Upper lobe of left lung (tissue), 6 donors: ENCODE data around the gene FBXW5. TPM values are rescaled to one million over a fixed set of nuclear protein-coding genes. Genes with fewer than 3 reads are reported as not detected.
A peak's percentile ranks its signal among the peaks of the same experiment; 100 is the strongest.

Experiments used
- ATAC-seq, 2 donors: fragments of 200-7000 bp; cut with Tn5 transposase; one replicate each; pipeline ENCODE4 v1.9.1; 2022; ENCODE audit warnings: mild to moderate bottlenecking in 2 of 2, moderate library complexity in 2 of 2; ENCODE audit not compliant: low FRiP score in 2 of 2
- DNase-seq, 2 donors: peaks; one replicate each; pipeline ENCODE4 v3.0.0-alpha.2; 2019 to 2020
- H3K27ac ChIP-seq, 4 donors: fragments of 200-600 bp; sonication (generic); one replicate each; pipeline ENCODE4 v1.5.1; 2016 to 2019
- H3K27me3 ChIP-seq, 4 donors: fragments of 200-600 bp; sonication (generic); one replicate each; pipeline ENCODE4 v1.5.1; 2017 to 2019
- H3K36me3 ChIP-seq, 4 donors: fragments of 200-600 bp; sonication (generic); one replicate each; pipeline ENCODE4 v1.5.1; 2016 to 2019
- H3K4me1 ChIP-seq, 4 donors: fragments of 200-600 bp; sonication (generic); one replicate each; pipeline ENCODE4 v1.5.1; 2018 to 2019
- H3K4me3 ChIP-seq, 4 donors: fragments of 200-600 bp; sonication (generic); one replicate each; pipeline ENCODE4 v1.5.1; 2017 to 2019; ENCODE audit warnings: mild to moderate bottlenecking in 2 of 4, moderate library complexity in 1 of 4
- H3K9me3 ChIP-seq, 4 donors: fragments of 200-600 bp; sonication (generic); one replicate each; pipeline ENCODE4 v1.5.1; 2018 to 2019
- EP300 ChIP-seq, 4 donors: sonication (generic); formaldehyde crosslinking; IDR thresholded peaks; one replicate each; pipeline ENCODE4 v1.5.1; 2017; ENCODE audit warnings: antibody characterized with exemption in 4 of 4, control low read depth in 2 of 4
- POLR2A ChIP-seq, 4 donors: fragments of 450-650 bp; IDR thresholded peaks; one replicate each; pipeline ENCODE4 v1.5.1; 2016 to 2017; ENCODE audit warnings: antibody characterized with exemption in 4 of 4, mild to moderate bottlenecking in 2 of 4
- POLR2AphosphoS5 ChIP-seq, 2 donors: sonication (generic); formaldehyde crosslinking; IDR thresholded peaks; one replicate each; pipeline ENCODE4 v1.5.1; 2017; ENCODE audit warnings: antibody characterized with exemption in 2 of 2
- WGBS, 2 donors: methylation state at CpG; one replicate each; pipeline ENCODE4 v1.1.5; 2017 to 2018; 5-methylcytosine and 5-hydroxymethylcytosine counted together
- total RNA-seq, 6 donors: library from RNA; depleted of rRNA in 4 of 6; stranded (reverse); fragments of >200 nt in 4 of 6; gene quantifications; one replicate each; pipeline versions ENCODE4 v1.1.0 to v1.2.1, GENCODE V29; 2016 to 2021
- TF ChIP-seq, protein P1 (sequence below), 6 experiments: fragments of 450-650 bp in 4 of 6; fragments of 200-600 bp in 2 of 6; sonication (generic) in 2 of 6; IDR thresholded peaks; one replicate each; pipeline ENCODE4 v1.5.1; 2016 to 2019; ENCODE audit warnings: antibody characterized with exemption in 6 of 6
- donor health status: DM: no; HTN: no; CAD: no; lungs with moderate emphysema.
- donor health status: DM: no; HTN: yes; CAD: no; lungs with severe emphysema.

Gene FBXW5
- total RNA-seq, 6 donors from 2014 or later = 93.3 to 191 (median 153) TPM

DNA sequence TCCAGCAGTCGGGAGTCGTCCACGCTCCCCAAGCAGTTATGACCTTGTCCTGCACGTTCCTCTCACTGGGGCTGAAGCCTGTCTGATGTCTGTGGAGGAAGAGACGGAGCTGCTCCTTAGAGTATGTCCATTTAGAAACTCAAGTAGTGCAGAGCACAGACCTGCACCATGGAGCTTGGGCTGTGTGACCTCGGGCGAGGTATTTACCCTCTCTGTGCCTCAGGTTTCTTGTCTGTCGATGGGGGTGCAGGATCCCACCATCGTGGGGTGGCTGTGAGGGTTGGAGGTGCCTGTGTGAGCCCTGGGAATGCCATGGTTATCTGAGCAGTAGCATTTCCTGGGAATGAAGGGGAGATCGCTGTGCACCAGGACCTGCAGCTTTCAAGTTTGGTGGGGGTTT lies 44.0 kb downstream of the FBXW5 start:
- TF ChIP-seq POLR2AphosphoS5 (IDR thresholded peaks at IDR 0.05) (no peak), POLR2A (IDR thresholded peaks at IDR 0.05) (no peak), EP300 (IDR thresholded peaks at IDR 0.05) (no peak)
- TF ChIP-seq, protein P1, sequence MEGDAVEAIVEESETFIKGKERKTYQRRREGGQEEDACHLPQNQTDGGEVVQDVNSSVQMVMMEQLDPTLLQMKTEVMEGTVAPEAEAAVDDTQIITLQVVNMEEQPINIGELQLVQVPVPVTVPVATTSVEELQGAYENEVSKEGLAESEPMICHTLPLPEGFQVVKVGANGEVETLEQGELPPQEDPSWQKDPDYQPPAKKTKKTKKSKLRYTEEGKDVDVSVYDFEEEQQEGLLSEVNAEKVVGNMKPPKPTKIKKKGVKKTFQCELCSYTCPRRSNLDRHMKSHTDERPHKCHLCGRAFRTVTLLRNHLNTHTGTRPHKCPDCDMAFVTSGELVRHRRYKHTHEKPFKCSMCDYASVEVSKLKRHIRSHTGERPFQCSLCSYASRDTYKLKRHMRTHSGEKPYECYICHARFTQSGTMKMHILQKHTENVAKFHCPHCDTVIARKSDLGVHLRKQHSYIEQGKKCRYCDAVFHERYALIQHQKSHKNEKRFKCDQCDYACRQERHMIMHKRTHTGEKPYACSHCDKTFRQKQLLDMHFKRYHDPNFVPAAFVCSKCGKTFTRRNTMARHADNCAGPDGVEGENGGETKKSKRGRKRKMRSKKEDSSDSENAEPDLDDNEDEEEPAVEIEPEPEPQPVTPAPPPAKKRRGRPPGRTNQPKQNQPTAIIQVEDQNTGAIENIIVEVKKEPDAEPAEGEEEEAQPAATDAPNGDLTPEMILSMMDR (IDR thresholded peaks at IDR 0.05) = no peak
- peak overlapping the region; percentile 81 to 90 (median 84) for H3K27ac ChIP-seq
- no peaks in the 10 kb centered on the region for H3K9me3 ChIP-seq
- peaks cover 0 to 23% (median 14%) of the 10 kb centered on the region in 4 donors for H3K36me3 ChIP-seq
- WGBS, 2 donors = 88 to 91% methylated on average over 4 to 10 of the region's 10 CpGs
- H3K27me3 ChIP-seq = no peaks in the 10 kb centered on the region
- H3K4me3 ChIP-seq = no peak overlapping the region
- DNase-seq = no peak
- no peak for ATAC-seq
- H3K4me1 ChIP-seq = peaks cover 30 to 37% (median 33%) of the 10 kb centered on the region in 4 donors

DNA sequence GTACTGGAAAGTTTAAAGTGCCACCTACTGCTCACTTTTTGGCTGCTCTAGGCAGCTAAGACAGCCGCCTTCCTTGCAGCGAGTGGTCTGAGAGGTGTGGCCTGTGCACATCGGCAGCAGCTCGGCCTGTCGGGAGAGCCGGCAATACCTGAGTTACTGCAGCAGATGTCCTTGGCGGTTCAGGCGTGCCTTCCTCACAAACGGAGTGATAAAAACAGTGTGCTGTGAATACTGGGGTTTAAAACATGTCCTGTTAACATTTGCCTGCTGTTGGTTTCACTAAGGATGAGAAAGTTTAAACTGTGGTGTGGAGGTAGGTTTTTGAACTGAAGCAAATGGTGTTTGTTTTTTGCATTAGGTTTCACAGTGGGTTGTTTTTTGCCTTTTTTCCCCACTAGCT lies 45.3 kb downstream of the FBXW5 start:
- no peak for ATAC-seq
- Histone ChIP-seq H3K9me3 (no peaks in the 10 kb centered on the region), H3K27me3 (no peaks in the 10 kb centered on the region), H3K27ac (no peak overlapping the region), H3K4me3 (no peak overlapping the region), H3K36me3 (peaks cover 0 to 23% (median 14%) of the 10 kb centered on the region in 4 donors), H3K4me1 (peaks cover 30 to 37% (median 32%) of the 10 kb centered on the region in 4 donors)
- no peak for TF ChIP-seq POLR2A (IDR thresholded peaks at IDR 0.05)
- TF ChIP-seq EP300 (IDR thresholded peaks at IDR 0.05) = no peak
- TF ChIP-seq POLR2AphosphoS5 (IDR thresholded peaks at IDR 0.05) = no peak
- TF ChIP-seq, protein P1 (IDR thresholded peaks at IDR 0.05) = no peak
- peak in 1 of 2 donors; percentile 48 for DNase-seq
- WGBS, 2 donors = 74 to 82% methylated on average over 9 of the region's 9 CpGs

DNA sequence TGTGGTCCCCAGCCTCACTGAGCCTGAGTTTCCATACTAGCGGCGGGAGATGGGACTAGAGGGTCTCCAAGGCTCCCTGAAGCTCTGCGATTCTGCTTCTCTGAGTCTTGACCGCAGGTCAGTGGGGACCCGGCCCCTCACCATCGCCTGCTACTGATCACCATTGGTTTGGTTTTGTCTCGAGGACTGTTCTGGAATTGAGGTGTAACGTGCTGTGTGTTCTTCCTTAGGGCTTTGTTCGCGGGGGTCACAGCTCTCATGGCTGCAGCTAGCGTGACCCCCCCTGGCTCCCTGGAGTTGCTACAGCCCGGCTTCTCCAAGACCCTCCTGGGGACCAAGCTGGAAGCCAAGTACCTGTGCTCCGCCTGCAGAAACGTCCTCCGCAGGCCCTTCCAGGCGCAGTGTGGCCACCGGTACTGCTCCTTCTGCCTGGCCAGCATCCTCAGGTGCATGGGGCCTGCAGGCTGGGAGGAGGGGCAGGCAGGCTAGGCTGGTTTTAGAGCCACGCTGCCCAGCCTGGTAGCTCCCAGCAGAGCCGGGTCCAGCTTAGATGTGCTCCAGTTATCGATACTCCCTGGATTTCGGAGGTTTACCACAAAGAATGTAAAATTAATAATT lies 45.9 kb downstream of the FBXW5 start:
- ATAC-seq (no peak), DNase-seq (peak in 1 of 2 donors; percentile 60)
- WGBS, 2 donors = 93 to 96% methylated on average over 21 of the region's 21 CpGs
- TF ChIP-seq, protein P1 (IDR thresholded peaks at IDR 0.05) = no peak
- no peak for TF ChIP-seq EP300 (IDR thresholded peaks at IDR 0.05)
- no peak for TF ChIP-seq POLR2A (IDR thresholded peaks at IDR 0.05)
- TF ChIP-seq POLR2AphosphoS5 (IDR thresholded peaks at IDR 0.05) = no peak
- H3K27ac ChIP-seq = no peak overlapping the region
- H3K9me3 ChIP-seq = no peaks in the 10 kb centered on the region
- H3K27me3 ChIP-seq = no peaks in the 10 kb centered on the region
- peaks cover 0 to 23% (median 15%) of the 10 kb centered on the region in 4 donors for H3K36me3 ChIP-seq
- H3K4me3 ChIP-seq = no peak overlapping the region
- peaks cover 28 to 34% (median 31%) of the 10 kb centered on the region in 4 donors for H3K4me1 ChIP-seq

DNA sequence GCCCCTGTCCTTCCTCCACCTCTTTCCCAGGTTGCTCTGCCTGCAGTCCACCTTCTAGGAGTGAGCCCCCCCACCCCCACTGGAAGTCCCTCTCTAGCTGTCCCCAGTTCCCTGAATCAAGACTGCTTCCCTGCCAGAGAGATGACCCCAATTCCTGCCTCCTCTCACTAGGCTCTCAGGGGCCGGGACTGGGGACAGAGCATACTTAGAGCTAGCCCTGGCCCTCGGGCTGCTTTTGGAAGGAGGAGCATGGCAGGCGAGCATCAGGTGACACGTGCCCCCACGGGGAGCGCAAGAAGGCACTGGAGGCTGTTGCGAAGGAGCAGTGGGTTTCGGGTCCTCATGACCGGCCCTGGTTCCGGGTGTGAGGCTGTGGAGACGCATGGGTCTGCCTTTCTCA lies 48.5 kb downstream of the FBXW5 start:
- ATAC-seq (no peak), DNase-seq (no peak)
- peaks cover 0 to 28% (median 18%) of the 10 kb centered on the region in 4 donors for H3K36me3 ChIP-seq
- WGBS, 2 donors = 86% methylated on average over 11 of the region's 11 CpGs; no CpG with 5 or more reads in 1 of the 2 donors
- no peaks in the 10 kb centered on the region for H3K27me3 ChIP-seq
- H3K4me1 ChIP-seq = peaks cover 2 to 9% (median 8%) of the 10 kb centered on the region in 4 donors
- H3K4me3 ChIP-seq = no peak overlapping the region
- TF ChIP-seq POLR2A (IDR thresholded peaks at IDR 0.05) = no peak
- TF ChIP-seq, protein P1 (IDR thresholded peaks at IDR 0.05) = no peak
- no peak for TF ChIP-seq EP300 (IDR thresholded peaks at IDR 0.05)
- no peak for TF ChIP-seq POLR2AphosphoS5 (IDR thresholded peaks at IDR 0.05)
- no peaks in the 10 kb centered on the region for H3K9me3 ChIP-seq
- no peak overlapping the region for H3K27ac ChIP-seq

DNA sequence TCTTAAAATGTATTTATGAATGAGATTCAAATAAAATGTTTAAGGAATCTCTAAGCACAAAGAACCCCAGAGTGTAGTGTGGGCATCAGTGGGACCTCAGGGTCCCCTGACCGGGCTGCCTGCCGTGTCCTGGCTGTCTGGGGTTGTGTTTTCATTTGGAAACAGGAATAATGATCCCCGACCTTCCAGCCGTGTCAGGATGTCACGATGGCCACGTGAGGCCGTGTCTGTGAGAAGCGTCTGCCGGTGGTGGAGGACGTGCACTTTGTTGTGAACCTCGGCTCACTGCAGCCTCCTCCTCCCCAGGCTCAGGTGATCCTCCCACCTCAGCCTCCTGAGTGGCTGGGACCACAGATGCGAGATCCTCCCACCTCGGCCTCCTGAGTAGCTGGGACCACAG lies 53.9 kb downstream of the FBXW5 start:
- ATAC-seq (no peak), DNase-seq (no peak)
- no peak for TF ChIP-seq POLR2AphosphoS5 (IDR thresholded peaks at IDR 0.05)
- TF ChIP-seq, protein P1 (IDR thresholded peaks at IDR 0.05) = no peak
- TF ChIP-seq POLR2A (IDR thresholded peaks at IDR 0.05) = no peak
- no peak for TF ChIP-seq EP300 (IDR thresholded peaks at IDR 0.05)
- Histone ChIP-seq H3K4me1 (peaks cover 11 to 23% (median 13%) of the 10 kb centered on the region in 4 donors), H3K9me3 (no peaks in the 10 kb centered on the region), H3K4me3 (no peak overlapping the region), H3K27me3 (no peaks in the 10 kb centered on the region), H3K27ac (no peak overlapping the region), H3K36me3 (peaks cover 0 to 13% (median 9%) of the 10 kb centered on the region in 4 donors)
- WGBS, 2 donors = 87 to 88% methylated on average over 13 of the region's 13 CpGs
